Putamen (tissue), 1 donor: ENCODE data around the gene SCUBE1.

Source experiments
- DNase-seq: peaks from one replicate; pipeline ENCODE4 v3.0.0-alpha.2; 2016; ENCODE audit warnings: low spot score

Gene SCUBE1

GRCh38 chr22:43326331-43327156, 16.6 kb downstream of the SCUBE1 start:
- DNase-seq = no peak

- DNase-seq = no peak
These were observed 18.0 kb downstream of the SCUBE1 start for GRCh38 chr22:43325176-43325575.

- DNase-seq = no peak
These were observed 21.9 kb downstream of the SCUBE1 start for GRCh38 chr22:43320943-43321900.

GRCh38 chr22:43319661-43320486, 23.3 kb downstream of the SCUBE1 start:
- DNase-seq = no peak

- DNase-seq = no peak
These were observed 25.9 kb downstream of the SCUBE1 start for GRCh38 chr22:43317239-43317638.

- no peak for DNase-seq
These were observed 27.4 kb downstream of the SCUBE1 start for GRCh38 chr22:43315687-43316217.

GRCh38 chr22:43314611-43315010, 28.6 kb downstream of the SCUBE1 start:
- DNase-seq = no peak

GRCh38 chr22:43313890-43314474, 29.2 kb downstream of the SCUBE1 start:
- no peak for DNase-seq

GRCh38 chr22:43313244-43313889, 29.8 kb downstream of the SCUBE1 start:
- no peak for DNase-seq

GRCh38 chr22:43312608-43313007, 30.6 kb downstream of the SCUBE1 start:
- no peak for DNase-seq

- no peak for DNase-seq
These were observed 32.4 kb downstream of the SCUBE1 start for GRCh38 chr22:43310798-43311197.

GRCh38 chr22:43310311-43310710, 32.9 kb downstream of the SCUBE1 start:
- no peak for DNase-seq

GRCh38 chr22:43308836-43309235, 34.3 kb downstream of the SCUBE1 start:
- no peak for DNase-seq

GRCh38 chr22:43308060-43308830, 34.9 kb downstream of the SCUBE1 start:
- no peak for DNase-seq

GRCh38 chr22:43305806-43306205, 37.4 kb downstream of the SCUBE1 start:
- no peak for DNase-seq

- no peak for DNase-seq
These were observed 38.2 kb downstream of the SCUBE1 start for GRCh38 chr22:43304831-43305590.

GRCh38 chr22:43303751-43304150, 39.4 kb downstream of the SCUBE1 start:
- DNase-seq = no peak

- no peak for DNase-seq
These were observed 40.0 kb downstream of the SCUBE1 start for GRCh38 chr22:43303166-43303565.

GRCh38 chr22:43302531-43303041, 40.6 kb downstream of the SCUBE1 start:
- DNase-seq = no peak
